Measurements from ENCODE around the gene GAD1. TPM values are rescaled to one million over a fixed set of nuclear protein-coding genes. Genes with fewer than 3 reads are reported as not detected.

GAD1 gene
- total RNA-seq, 1 donor from 2014 or later = 8.9 TPM

GRCh38 chr2:170817093-170818035 lies 677 bp downstream of the GAD1 start:
- intact Hi-C loops (cut with micrococcal nuclease) = loop anchor here (2.0 to 5.0 kb wide), 5 partner anchors 55 to 1455 kb away; partner anchors contain the start of genes GORASP2 and LRP2

- intact Hi-C loops (cut with micrococcal nuclease) = loop anchor here (5.0 kb wide), 3 partner anchors 311 to 1456 kb away; partner anchors contain the start of gene LRP2
Observed at GRCh38 chr2:170818036-170818751, 1.5 kb downstream of the GAD1 start.

DNA sequence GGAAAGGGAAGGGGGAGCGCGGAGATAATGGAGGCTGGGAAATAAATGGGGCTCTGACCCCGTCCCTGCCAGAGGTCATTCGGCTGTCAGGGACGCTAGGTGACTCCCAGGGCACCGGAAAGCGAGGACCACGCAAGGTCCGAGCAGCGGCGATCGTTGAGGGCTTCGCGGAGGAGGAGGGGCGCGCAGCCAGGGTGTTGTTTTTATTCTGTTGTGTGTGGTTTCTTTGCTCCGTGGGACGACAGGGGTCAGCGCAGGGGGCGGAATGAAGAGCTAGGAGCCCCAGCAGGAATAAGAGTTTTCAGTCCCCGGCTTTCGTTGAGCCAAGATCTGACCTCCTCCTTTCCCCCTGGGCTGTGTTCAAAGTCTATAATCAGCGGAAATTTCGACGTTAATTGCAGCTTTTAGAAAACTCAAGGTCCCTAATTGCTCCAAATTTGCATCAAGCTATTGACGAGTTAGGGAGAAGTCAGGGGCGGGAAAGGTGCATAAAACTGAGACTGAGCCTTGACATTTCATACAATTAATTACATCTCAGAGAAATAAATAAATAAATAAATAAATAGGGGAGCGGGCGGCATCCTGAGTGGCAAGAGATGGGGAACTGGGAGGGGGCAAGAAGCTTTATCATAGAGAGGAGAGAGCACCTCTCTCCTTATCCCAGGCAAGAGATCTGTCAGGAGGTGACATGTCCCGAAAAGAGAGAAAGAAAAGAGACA lies 2.2 kb downstream of the GAD1 start:
- intact Hi-C loops (cut with micrococcal nuclease) = loop anchor here (5.0 kb wide), 3 partner anchors 312 to 1457 kb away; partner anchors contain the start of gene LRP2

GRCh38 chr2:170819680-170820664 lies 3.3 kb downstream of the GAD1 start:
- intact Hi-C loops (cut with micrococcal nuclease) = loop anchor here (1.0 to 5.0 kb wide), 5 partner anchors 53 to 1458 kb away; partner anchors contain the start of genes LRP2 and SP5

DNA sequence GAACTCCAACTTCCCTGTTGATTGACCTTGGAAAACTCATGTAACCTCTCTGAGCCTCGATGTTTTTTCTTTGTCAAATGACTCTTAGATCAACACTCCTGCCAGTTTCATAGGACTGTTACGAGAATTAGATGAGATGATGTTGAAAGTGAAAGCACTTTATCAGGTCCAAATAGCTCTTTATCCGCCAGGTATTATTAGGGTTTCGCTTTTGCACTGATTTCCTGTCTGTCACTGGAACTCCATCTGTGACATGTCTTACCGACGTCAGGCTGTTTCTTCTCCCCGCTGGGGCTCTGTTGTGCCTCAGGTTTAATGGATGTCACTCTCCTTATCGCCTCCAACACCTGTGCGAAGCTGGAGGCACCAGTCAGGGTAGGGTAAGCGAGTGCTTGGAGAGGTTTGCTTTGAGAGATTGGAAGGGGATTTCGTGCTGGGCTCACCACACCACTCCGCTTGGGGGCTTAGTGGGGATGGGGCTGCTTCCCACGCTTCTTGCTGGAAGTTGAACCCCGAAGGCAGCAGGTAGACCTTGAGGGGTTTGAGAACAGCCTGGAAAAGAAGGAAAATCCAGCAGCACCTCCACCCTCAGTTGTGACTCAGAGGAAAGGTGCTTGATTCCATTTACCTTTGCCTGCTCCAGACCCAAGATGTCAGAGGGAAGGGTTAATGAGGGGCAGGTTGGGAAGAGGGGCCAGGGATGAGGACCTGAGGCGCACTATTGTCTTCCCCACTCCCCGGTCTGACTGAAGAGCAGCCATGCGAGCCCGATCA lies 4.3 kb downstream of the GAD1 start:
- intact Hi-C loops (cut with micrococcal nuclease) = loop anchor here (1.0 kb wide), 2 partner anchors 52 to 106 kb away; partner anchors contain the start of gene SP5

- intact Hi-C loops (cut with micrococcal nuclease) = no loop called here
Observed at GRCh38 chr2:170821531-170822289, 5.0 kb downstream of the GAD1 start.

- intact Hi-C loops (cut with micrococcal nuclease) = no loop called here
Observed at GRCh38 chr2:170822290-170823087, 5.8 kb downstream of the GAD1 start.

DNA sequence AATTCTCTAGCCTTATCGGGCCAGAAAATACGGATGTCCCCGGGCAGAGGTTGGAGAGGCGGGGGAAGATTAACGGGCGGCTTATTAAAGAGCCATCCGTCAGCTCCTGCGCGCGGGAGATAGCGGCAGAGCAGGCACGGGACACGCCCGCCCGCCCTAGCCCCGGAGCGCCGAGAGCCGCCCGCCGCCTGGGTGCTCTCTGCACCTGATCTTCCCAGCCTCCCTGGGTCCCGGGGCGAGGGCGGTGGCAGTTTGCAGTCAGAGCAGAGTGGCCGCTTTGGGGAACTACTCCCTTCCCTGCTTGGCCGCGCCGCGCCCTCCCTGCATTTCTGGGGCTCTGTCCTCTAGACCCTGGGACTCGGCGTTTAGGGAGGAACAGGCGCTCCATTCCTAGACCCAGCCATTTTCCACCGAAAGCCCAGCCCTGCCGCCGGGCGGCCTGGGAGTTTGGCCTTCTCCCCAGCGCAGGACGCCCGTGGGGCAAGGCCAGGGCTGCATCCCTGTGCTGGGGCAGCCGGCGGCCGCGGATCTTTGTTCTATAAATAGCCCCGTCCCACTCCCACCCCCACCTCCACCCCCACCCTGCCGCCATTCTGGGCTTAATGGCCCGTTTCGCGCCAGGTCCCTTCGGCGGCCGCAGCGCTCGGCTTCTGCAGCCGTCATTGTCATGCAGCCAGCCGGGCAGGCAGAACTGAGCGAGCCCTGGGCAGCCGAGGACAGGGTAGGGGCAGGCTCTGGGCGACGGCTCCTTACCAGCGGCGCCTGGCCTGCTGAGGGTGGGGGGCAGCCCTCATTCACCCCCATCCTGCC lies 6.6 kb downstream of the GAD1 start:
- intact Hi-C loops (cut with micrococcal nuclease) = no loop called here

- intact Hi-C loops (cut with micrococcal nuclease) = no loop called here
Observed at GRCh38 chr2:170823898-170824215, 7.2 kb downstream of the GAD1 start.

GRCh38 chr2:170824526-170825015 lies 7.9 kb downstream of the GAD1 start:
- intact Hi-C loops (cut with micrococcal nuclease) = no loop called here

GRCh38 chr2:170827841-170828532 lies 11.3 kb downstream of the GAD1 start:
- intact Hi-C loops (cut with micrococcal nuclease) = no loop called here

- intact Hi-C loops (cut with micrococcal nuclease) = no loop called here
Observed at GRCh38 chr2:170828533-170828916, 11.8 kb downstream of the GAD1 start.

- intact Hi-C loops (cut with micrococcal nuclease) = no loop called here
Observed at GRCh38 chr2:170829036-170829435, 12.3 kb downstream of the GAD1 start.

- intact Hi-C loops (cut with micrococcal nuclease) = no loop called here
Observed at GRCh38 chr2:170830166-170830565, 13.5 kb downstream of the GAD1 start.

DNA sequence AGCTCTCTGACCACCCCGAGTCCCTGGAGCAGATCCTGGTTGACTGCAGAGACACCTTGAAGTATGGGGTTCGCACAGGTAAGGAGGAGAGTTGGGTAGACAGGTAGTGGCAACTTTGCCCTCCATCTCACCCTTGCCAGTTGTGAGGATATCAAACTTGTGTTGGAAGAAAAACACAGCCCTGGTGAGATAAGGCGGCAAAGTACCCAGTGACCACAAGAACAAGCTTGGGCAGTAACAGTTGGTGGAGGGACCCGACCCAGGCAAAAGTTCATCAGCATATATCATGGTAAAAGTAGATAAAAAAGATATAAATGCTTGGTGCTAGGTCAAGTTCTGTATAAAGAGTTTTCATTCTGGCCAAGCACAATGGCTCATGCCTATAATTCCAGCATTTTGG lies 14.4 kb downstream of the GAD1 start:
- intact Hi-C loops (cut with micrococcal nuclease) = no loop called here

DNA sequence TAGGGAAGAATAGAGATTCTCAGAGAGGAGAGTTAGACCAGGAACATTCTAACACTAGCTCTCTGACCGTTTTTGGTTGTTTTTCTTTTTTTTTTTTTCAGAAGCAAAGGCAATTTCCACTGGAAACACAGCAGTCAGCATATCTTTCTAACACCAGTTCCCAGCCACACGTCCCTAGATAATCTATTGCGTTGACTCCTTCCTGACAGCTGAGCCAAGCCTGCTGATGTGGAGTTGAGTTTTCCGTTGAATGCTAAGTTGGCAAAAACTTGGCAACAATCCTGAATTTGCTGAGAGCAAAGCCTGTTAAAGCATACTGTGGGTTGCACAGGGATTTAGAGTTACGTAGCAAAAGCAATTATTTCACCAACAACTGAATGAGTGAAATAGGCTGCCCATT lies 19.3 kb downstream of the GAD1 start:
- intact Hi-C loops (cut with micrococcal nuclease) = no loop called here

Data from T-helper 2 cell treated with Interferon-gamma antibody and Interleukin-4, amounts not matched to agents 100 ng/mL and 5 ng/mL, for 36 hours (primary cell).